Liver (tissue), 9 donors: ENCODE measurements around the gene MBP. TPM values are rescaled to one million over a fixed set of nuclear protein-coding genes. Genes with fewer than 3 reads are reported as not detected.

Experiments used
- DNase-seq: peaks from one replicate; pipeline ENCODE4 v3.0.0-alpha.2; 2017; ENCODE audit warnings: low spot score
- H3K27ac ChIP-seq, 2 donors: one replicate each; pipeline ENCODE4 v1.7.0; 2013; ENCODE audit warnings: inconsistent platforms in 2 of 2, low read length in 2 of 2, control low read depth in 1 of 2, low read depth in 1 of 2, mild to moderate bottlenecking in 1 of 2
- H3K27me3 ChIP-seq, 4 donors: one replicate each; pipeline versions ENCODE4 v1.6.1 to v1.7.0; 2013; ENCODE audit warnings: low read length in 3 of 4, inconsistent platforms in 1 of 4, mild to moderate bottlenecking in 1 of 4, moderate library complexity in 1 of 4; ENCODE audit not compliant: control insufficient read depth in 4 of 4, insufficient read depth in 4 of 4
- H3K36me3 ChIP-seq, 4 donors: one replicate each; pipeline versions ENCODE4 v1.6.1 to v1.7.0; 2013; ENCODE audit warnings: low read length in 3 of 4, mild to moderate bottlenecking in 3 of 4, low read depth in 1 of 4, moderate library complexity in 1 of 4; ENCODE audit not compliant: control insufficient read depth in 4 of 4, insufficient read depth in 3 of 4
- H3K4me1 ChIP-seq, 4 donors: one replicate each; pipeline versions ENCODE4 v1.6.1 to v1.7.0; 2013; ENCODE audit warnings: low read length in 3 of 4, mild to moderate bottlenecking in 3 of 4, moderate library complexity in 1 of 4; ENCODE audit not compliant: control insufficient read depth in 4 of 4, insufficient read depth in 4 of 4
- H3K4me3 ChIP-seq, 3 donors: one replicate each; pipeline versions ENCODE4 v1.6.1 to v1.7.0; 2013; ENCODE audit warnings: low read length in 3 of 3, control low read depth in 1 of 3, low read depth in 1 of 3, mild to moderate bottlenecking in 1 of 3
- H3K9ac ChIP-seq, 2 donors: one replicate each; pipeline ENCODE4 v1.7.0; 2013; ENCODE audit warnings: low read length in 2 of 2, mild to moderate bottlenecking in 2 of 2, moderate library complexity in 2 of 2, control low read depth in 1 of 2, low read depth in 1 of 2
- H3K9me3 ChIP-seq, 4 donors: one replicate each; pipeline versions ENCODE4 v1.6.1 to v1.7.0; 2013; ENCODE audit warnings: low read length in 3 of 4; ENCODE audit not compliant: control insufficient read depth in 4 of 4
- EGR1 ChIP-seq, 2 donors: IDR thresholded peaks; 2 replicates each; pipeline ENCODE4 v1.6.1; 2016 to 2018; ENCODE audit warnings: antibody characterized with exemption in 2 of 2, low read depth in 2 of 2
- GABPA ChIP-seq, 2 donors: IDR thresholded peaks in 1 of 2; conservative IDR thresholded peaks in 1 of 2; 2 replicates each; pipeline ENCODE4 v1.6.1; 2016; ENCODE audit warnings: antibody characterized with exemption in 2 of 2, mild to moderate bottlenecking in 1 of 2, moderate library complexity in 1 of 2
- HNF4A ChIP-seq, 2 donors: conservative IDR thresholded peaks; 2 replicates each; pipeline ENCODE4 v1.6.1; 2016; ENCODE audit warnings: antibody characterized with exemption in 2 of 2, mild to moderate bottlenecking in 2 of 2
- JUND ChIP-seq, 2 donors: IDR thresholded peaks; 2 replicates each; pipeline ENCODE4 v1.6.1; 2016; ENCODE audit warnings: antibody characterized with exemption in 2 of 2
- RAD21 ChIP-seq, 2 donors: IDR thresholded peaks; 2 replicates each; pipeline ENCODE4 v1.6.1; 2016; ENCODE audit warnings: antibody characterized with exemption in 2 of 2, mild to moderate bottlenecking in 2 of 2
- RXRA ChIP-seq, 2 donors: IDR thresholded peaks; 2 replicates each; pipeline ENCODE4 v1.6.1; 2017 to 2018; ENCODE audit warnings: antibody characterized with exemption in 2 of 2, mild to moderate bottlenecking in 1 of 2
- SP1 ChIP-seq: IDR thresholded peaks from 2 replicates; pipeline ENCODE4 v1.6.1; 2018; ENCODE audit warnings: antibody characterized with exemption, mild to moderate bottlenecking
- TAF1 ChIP-seq: conservative IDR thresholded peaks from 2 replicates; pipeline ENCODE4 v1.6.1; 2016; ENCODE audit warnings: antibody characterized with exemption, mild to moderate bottlenecking
- YY1 ChIP-seq: IDR thresholded peaks from 2 replicates; pipeline ENCODE4 v1.6.1; 2016; ENCODE audit warnings: antibody characterized with exemption, mild to moderate bottlenecking
- WGBS: extraction: QIAGEN DNeasy Blood & Tissue Kit; methylation state at CpG from one replicate; pipeline ENCODE4 v1.1.7; 2013; 5-methylcytosine and 5-hydroxymethylcytosine counted together
- polyA plus RNA-seq, 2 donors: library from polyadenylated mRNA; stranded (reverse) in 1 of 2; unstranded in 1 of 2; fragments of 200-250 nt in 1 of 2; fragments of >200 nt in 1 of 2; fragmentation: Nextera tagmentation in 1 of 2; extraction: Ambion mirVana in 1 of 2; gene quantifications; one replicate each; pipeline versions ENCODE4 v1.2.1 to v1.2.3, GENCODE V29; 2013 to 2015
- total RNA-seq, 2 donors: library from RNA; depleted of rRNA; stranded (reverse); fragments of >200 nt; gene quantifications; one replicate each; pipeline ENCODE4 v1.2.3, GENCODE V29; 2014
- TF ChIP-seq, protein P1 (sequence below): IDR thresholded peaks from 2 replicates; pipeline ENCODE4 v1.6.1; 2016; ENCODE audit warnings: antibody characterized with exemption
- TF ChIP-seq, protein P2 (sequence below): IDR thresholded peaks from 2 replicates; pipeline ENCODE4 v1.6.1; 2016; ENCODE audit warnings: antibody characterized with exemption
- TF ChIP-seq, protein P3 (sequence below): fragments of 150-350 bp; IDR thresholded peaks from 2 replicates; pipeline ENCODE4 v1.5.1; 2017; ENCODE audit warnings: improper control_type of control experiment, low read depth, low read length; ENCODE audit not compliant: missing input control
- donor health status: healthy.
- donor health status: healthy.
- donor health status: healthy.
- donor health status: healthy.
- donor health status: healthy.

Gene MBP
- total and polyA plus RNA-seq, 4 donors: 9.7 to 23.3 (median 17.7) TPM

DNA sequence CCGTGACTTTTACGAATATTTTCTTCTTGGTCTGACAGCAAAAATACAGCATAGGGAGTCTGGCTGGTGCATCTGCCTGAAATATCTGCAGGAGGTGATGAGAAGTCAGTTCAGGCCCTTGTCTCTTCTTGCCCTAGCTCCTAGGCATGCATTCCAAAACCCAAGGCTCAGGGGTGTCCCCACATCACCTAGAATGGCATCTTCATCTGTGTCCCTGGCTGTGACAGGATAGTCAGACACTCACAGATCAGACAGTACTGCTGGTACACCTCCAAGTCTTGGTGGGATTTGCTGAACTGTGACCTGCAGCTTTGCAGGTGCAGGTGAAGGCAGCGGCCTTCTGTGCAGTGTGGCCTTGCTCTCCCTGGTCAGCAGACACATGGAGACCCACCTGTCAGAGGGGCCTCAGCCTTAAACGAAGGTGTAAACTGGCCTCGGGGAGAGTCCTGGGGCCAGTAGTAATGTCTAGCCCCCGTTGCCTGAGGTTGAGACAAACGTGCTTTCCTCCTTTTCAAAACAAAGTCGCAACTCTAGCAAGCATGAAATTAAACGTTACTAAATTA lies 42.8 kb downstream of the MBP start:
- Histone ChIP-seq H3K4me1 (peaks cover 2 to 21% (median 9%) of the 10 kb centered on the region in 4 donors), H3K9me3 (no peaks in the 10 kb centered on the region), H3K27ac (no peak overlapping the region), H3K36me3 (peaks cover 0 to 5% (median 0%) of the 10 kb centered on the region in 4 donors), H3K9ac (no peak overlapping the region), H3K27me3 (no peaks in the 10 kb centered on the region), H3K4me3 (no peak overlapping the region)
- TF ChIP-seq RAD21 (IDR thresholded peaks at IDR 0.05): no peak
- TF ChIP-seq HNF4A (conservative IDR thresholded peaks at IDR 0.05): no peak
- TF ChIP-seq, protein P1, sequence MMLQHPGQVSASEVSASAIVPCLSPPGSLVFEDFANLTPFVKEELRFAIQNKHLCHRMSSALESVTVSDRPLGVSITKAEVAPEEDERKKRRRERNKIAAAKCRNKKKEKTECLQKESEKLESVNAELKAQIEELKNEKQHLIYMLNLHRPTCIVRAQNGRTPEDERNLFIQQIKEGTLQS: no peak
- TF ChIP-seq GABPA (IDR thresholded peaks at IDR 0.05 in 1 of 2, conservative IDR thresholded peaks at IDR 0.05 in 1 of 2): no peak
- TF ChIP-seq, protein P2, sequence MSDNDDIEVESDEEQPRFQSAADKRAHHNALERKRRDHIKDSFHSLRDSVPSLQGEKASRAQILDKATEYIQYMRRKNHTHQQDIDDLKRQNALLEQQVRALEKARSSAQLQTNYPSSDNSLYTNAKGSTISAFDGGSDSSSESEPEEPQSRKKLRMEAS: no peak
- no peak for TF ChIP-seq JUND (IDR thresholded peaks at IDR 0.05)
- TF ChIP-seq TAF1: no peak
- TF ChIP-seq SP1: no peak
- no peak for TF ChIP-seq YY1
- WGBS: 92% methylated on average over 9 of the region's 9 CpGs
- DNase-seq: no peak

DNA sequence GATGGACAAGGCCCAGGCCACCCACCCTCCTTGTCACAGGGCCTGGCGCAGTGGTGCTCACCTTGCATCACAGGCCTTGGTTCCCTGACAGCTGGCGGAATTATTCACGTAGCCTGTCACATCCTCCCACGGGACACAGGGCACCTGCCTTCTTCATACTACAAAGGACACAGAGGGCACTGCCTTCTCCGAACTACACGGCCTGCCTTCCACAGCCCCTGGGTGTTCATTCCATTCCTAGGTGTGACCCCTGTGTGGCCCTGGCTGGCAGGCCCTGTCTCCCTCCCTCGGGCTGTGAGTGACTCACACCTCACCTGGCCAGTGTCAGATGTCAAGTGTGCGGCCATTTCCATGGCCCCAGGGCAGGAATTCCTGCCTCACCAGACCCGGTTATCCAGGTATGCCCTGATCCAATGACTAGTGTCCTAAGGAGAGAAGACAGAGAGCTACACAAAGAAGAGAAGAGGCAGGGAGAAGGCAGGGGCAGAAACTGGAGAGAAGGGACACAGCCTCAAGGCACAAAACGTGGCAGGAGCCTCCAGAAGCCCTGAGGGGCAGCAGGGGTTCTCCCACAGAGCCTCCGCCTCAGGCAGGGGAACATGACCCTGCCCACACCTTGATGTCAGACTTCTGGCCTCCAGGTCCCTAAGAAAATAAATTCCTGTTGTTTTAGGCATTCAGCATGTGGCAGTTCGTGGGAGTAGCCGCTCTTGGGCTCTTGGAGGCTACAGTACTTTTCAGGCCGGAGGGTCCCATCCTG lies 43.4 kb downstream of the MBP start:
- peak overlapping the region in 1 of 2 donors; percentile 53 for H3K27ac ChIP-seq
- no peaks in the 10 kb centered on the region for H3K9me3 ChIP-seq
- no peak for DNase-seq
- H3K27me3 ChIP-seq: no peaks in the 10 kb centered on the region
- TF ChIP-seq RXRA (IDR thresholded peaks at IDR 0.05): peak in 1 of 2 donors; percentile 5
- TF ChIP-seq, protein P2: no peak
- no peak overlapping the region for H3K9ac ChIP-seq
- H3K4me1 ChIP-seq: peaks cover 5 to 27% (median 15%) of the 10 kb centered on the region in 4 donors
- H3K4me3 ChIP-seq: no peak overlapping the region
- WGBS: 64% methylated on average over 14 of the region's 14 CpGs
- H3K36me3 ChIP-seq: peaks cover 0 to 3% (median 0%) of the 10 kb centered on the region in 4 donors

DNA sequence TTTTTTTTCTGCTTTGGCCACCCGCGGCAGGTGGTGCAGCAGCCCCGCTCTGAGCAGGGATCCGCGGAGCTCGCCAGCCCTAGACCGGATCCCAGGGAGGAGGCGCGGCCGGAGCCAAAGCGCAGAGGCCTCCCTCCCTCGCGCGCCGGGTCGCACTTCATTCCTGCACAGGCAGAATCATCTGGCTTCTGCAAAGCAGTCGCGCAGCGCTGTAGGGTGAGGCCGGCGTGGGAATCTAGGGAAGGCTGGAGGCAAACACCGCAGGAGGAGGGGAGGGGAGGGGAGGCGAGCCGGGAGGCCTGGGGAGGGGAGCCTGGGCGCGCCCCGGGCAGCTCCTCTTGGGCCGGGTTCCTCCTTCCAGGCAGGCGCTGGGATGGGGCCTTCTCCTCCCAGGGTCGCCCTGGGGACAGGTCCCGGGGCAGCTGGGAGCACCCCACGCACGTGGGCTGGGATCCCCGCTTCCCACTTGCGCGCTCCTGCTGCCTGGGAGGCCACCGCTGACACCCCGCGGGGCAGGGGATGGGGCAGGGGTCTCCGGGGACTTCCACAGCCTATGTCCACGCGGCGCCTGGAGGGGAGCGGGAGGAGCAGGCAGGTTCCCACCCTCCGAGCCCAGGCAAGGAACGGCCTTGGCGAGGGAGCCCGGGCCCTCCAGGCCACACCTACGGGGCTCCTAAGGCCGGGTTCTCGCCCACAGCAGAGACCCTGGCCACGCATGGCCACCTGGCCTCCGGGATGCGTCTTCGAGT lies 45.0 kb downstream of the MBP start:
- peak overlapping the region; percentile 52 to 64 for H3K27ac ChIP-seq
- H3K4me3 ChIP-seq: peak overlapping the region in 1 of 3 donors; percentile 40
- H3K27me3 ChIP-seq: no peaks in the 10 kb centered on the region
- H3K36me3 ChIP-seq: peaks cover 0 to 3% (median 0%) of the 10 kb centered on the region in 4 donors
- H3K4me1 ChIP-seq: peaks cover 8 to 36% (median 18%) of the 10 kb centered on the region in 4 donors
- no peaks in the 10 kb centered on the region for H3K9me3 ChIP-seq
- TF ChIP-seq YY1 (no peak), JUND (IDR thresholded peaks at IDR 0.05) (no peak), TAF1 (no peak), HNF4A (conservative IDR thresholded peaks at IDR 0.05) (no peak), EGR1 (IDR thresholded peaks at IDR 0.05; ENCODE audit: low read depth in 2 of 2) (no peak), RAD21 (IDR thresholded peaks at IDR 0.05) (no peak), GABPA (IDR thresholded peaks at IDR 0.05 in 1 of 2, conservative IDR thresholded peaks at IDR 0.05 in 1 of 2) (no peak)
- TF ChIP-seq, protein P1: no peak
- TF ChIP-seq, protein P3, sequence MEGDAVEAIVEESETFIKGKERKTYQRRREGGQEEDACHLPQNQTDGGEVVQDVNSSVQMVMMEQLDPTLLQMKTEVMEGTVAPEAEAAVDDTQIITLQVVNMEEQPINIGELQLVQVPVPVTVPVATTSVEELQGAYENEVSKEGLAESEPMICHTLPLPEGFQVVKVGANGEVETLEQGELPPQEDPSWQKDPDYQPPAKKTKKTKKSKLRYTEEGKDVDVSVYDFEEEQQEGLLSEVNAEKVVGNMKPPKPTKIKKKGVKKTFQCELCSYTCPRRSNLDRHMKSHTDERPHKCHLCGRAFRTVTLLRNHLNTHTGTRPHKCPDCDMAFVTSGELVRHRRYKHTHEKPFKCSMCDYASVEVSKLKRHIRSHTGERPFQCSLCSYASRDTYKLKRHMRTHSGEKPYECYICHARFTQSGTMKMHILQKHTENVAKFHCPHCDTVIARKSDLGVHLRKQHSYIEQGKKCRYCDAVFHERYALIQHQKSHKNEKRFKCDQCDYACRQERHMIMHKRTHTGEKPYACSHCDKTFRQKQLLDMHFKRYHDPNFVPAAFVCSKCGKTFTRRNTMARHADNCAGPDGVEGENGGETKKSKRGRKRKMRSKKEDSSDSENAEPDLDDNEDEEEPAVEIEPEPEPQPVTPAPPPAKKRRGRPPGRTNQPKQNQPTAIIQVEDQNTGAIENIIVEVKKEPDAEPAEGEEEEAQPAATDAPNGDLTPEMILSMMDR: no peak
- TF ChIP-seq, protein P2: no peak
- no peak overlapping the region for H3K9ac ChIP-seq
- WGBS: 58% methylated on average over 55 of the region's 55 CpGs
- DNase-seq: no peak
